ENCODE data around the gene TRIM9.

The TRIM9 gene

GRCh38 chr14:50937325-50937724 lies 157.6 kb downstream of the TRIM9 start:
- no peak for DNase-seq (ENCODE audit: low read depth in 2 of 3, low spot score in 2 of 3)

- no peak for DNase-seq (ENCODE audit: low read depth in 2 of 3, low spot score in 2 of 3)
Measured at GRCh38 chr14:50936882-50937281, 158.0 kb downstream of the TRIM9 start.

DNA sequence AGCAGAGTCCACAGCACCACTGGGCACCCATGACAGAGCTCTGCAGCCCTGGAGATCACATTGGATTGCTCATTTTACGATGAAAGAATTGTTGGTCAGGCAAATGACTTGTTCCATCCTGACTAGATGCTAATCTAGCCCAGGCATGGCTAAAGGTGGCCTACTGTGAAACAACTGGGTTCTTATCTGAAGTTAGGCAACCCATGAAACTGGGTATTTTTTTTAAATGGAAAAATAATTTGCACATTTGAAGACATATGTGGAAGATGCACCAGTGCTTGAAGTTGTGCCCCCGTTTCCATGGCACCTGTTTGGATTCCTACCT lies 158.9 kb downstream of the TRIM9 start:
- no peak for DNase-seq (ENCODE audit: low read depth in 2 of 3, low spot score in 2 of 3)

- no peak for DNase-seq (ENCODE audit: low read depth in 2 of 3, low spot score in 2 of 3)
Measured at GRCh38 chr14:50935126-50936015, 159.5 kb downstream of the TRIM9 start.

- DNase-seq (ENCODE audit: low read depth in 2 of 3, low spot score in 2 of 3): no peak
Measured at GRCh38 chr14:50932592-50933495, 162.1 kb downstream of the TRIM9 start.

- no peak for DNase-seq (ENCODE audit: low read depth in 2 of 3, low spot score in 2 of 3)
Measured at GRCh38 chr14:50932156-50932555, 162.7 kb downstream of the TRIM9 start.

- no peak for DNase-seq (ENCODE audit: low read depth in 2 of 3, low spot score in 2 of 3)
Measured at GRCh38 chr14:50931559-50931958, 163.3 kb downstream of the TRIM9 start.

GRCh38 chr14:50929506-50929905 lies 165.4 kb downstream of the TRIM9 start:
- no peak for DNase-seq (ENCODE audit: low read depth in 2 of 3, low spot score in 2 of 3)

DNA sequence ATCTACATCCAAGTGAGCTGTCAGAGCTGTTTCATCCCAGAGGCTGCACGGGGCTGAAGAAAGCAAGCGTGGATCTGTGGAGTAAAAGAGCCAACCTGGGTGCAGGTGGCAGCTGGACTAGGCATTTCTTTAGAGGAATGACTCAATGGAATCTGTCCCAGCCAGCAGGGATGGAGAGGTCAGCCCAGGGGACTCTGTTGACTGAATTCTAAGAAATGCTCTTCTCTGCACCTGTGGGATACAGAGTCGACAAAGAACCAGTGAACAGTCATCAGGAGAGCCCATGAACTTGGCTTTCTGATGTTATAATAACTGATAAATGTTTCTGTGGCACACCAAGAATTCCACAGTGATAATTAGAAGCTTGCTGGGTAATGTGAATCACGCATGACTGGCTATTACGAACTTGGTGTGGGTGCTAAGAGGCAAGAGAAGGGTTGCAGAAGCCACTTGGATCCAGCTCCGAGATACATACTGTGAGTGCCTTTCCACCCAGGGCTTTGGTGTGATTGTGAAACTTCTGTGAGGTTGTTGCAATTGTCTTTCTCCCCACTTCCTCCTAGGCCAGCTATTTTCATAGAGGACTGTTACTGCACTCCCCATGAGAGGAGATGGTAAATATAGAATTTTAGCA lies 166.8 kb downstream of the TRIM9 start:
- DNase-seq (ENCODE audit: low read depth in 2 of 3, low spot score in 2 of 3): no peak

- DNase-seq (ENCODE audit: low read depth in 2 of 3, low spot score in 2 of 3): no peak
Measured at GRCh38 chr14:50926851-50927386, 168.0 kb downstream of the TRIM9 start.

Data from activated CD8-positive, alpha-beta memory T cell treated with anti-CD3 and anti-CD28 coated beads for 48 hours (primary cell).